ENCODE results near the gene COLGALT1.

COLGALT1 gene

GRCh38 chr19:17554968-17555479 lies 425 bp upstream of the COLGALT1 start:
- Histone ChIP-seq H3K9ac (ENCODE audit: low read length in 5 of 5) (peak overlapping the region in 2 of 5 donors; percentile 32 to 41), H3K27me3 (ENCODE audit: control insufficient read depth in 5 of 5, insufficient read depth in 4 of 5, low read length in 5 of 5) (no peaks in the 10 kb centered on the region), H3K4me3 (ENCODE audit: low read depth in 1 of 5, low read length in 5 of 5) (peak overlapping the region; percentile 47 to 94 (median 86)), H3K36me3 (ENCODE audit: control insufficient read depth in 5 of 5, insufficient read depth in 5 of 5, low read length in 5 of 5) (peaks cover 0 to 13% (median 11%) of the 10 kb centered on the region in 5 donors), H3K9me3 (ENCODE audit: control insufficient read depth in 5 of 5, low read length in 5 of 5) (no peaks in the 10 kb centered on the region), H3K27ac (ENCODE audit: low read depth, low read length) (peak overlapping the region; percentile 60), H3K4me1 (ENCODE audit: control insufficient read depth in 5 of 5, insufficient read depth in 5 of 5, low read length in 5 of 5) (peaks cover 10 to 61% (median 45%) of the 10 kb centered on the region in 5 donors)

GRCh38 chr19:17555929-17556813 lies 722 bp downstream of the COLGALT1 start:
- peaks cover 0 to 18% (median 16%) of the 10 kb centered on the region in 5 donors for H3K36me3 ChIP-seq (ENCODE audit: control insufficient read depth in 5 of 5, insufficient read depth in 5 of 5, low read length in 5 of 5)
- H3K4me1 ChIP-seq (ENCODE audit: control insufficient read depth in 5 of 5, insufficient read depth in 5 of 5, low read length in 5 of 5) = peaks cover 10 to 71% (median 51%) of the 10 kb centered on the region in 5 donors
- no peaks in the 10 kb centered on the region for H3K27me3 ChIP-seq (ENCODE audit: control insufficient read depth in 5 of 5, insufficient read depth in 4 of 5, low read length in 5 of 5)
- H3K27ac ChIP-seq (ENCODE audit: low read depth, low read length) = peak overlapping the region; percentile 84
- H3K9me3 ChIP-seq (ENCODE audit: control insufficient read depth in 5 of 5, low read length in 5 of 5) = no peaks in the 10 kb centered on the region
- peak overlapping the region; percentile 79 to 96 (median 92) for H3K4me3 ChIP-seq (ENCODE audit: low read depth in 1 of 5, low read length in 5 of 5)
- H3K9ac ChIP-seq (ENCODE audit: low read length in 5 of 5) = peak overlapping the region; percentile 66 to 93 (median 88)

- Histone ChIP-seq H3K4me1 (ENCODE audit: control insufficient read depth in 5 of 5, insufficient read depth in 5 of 5, low read length in 5 of 5) (peaks cover 10 to 71% (median 51%) of the 10 kb centered on the region in 5 donors), H3K4me3 (ENCODE audit: low read depth in 1 of 5, low read length in 5 of 5) (peak overlapping the region in 3 of 5 donors; percentile 86 to 94 (median 92)), H3K36me3 (ENCODE audit: control insufficient read depth in 5 of 5, insufficient read depth in 5 of 5, low read length in 5 of 5) (peaks cover 0 to 21% (median 16%) of the 10 kb centered on the region in 5 donors), H3K27me3 (ENCODE audit: control insufficient read depth in 5 of 5, insufficient read depth in 4 of 5, low read length in 5 of 5) (no peaks in the 10 kb centered on the region), H3K27ac (ENCODE audit: low read depth, low read length) (no peak overlapping the region), H3K9me3 (ENCODE audit: control insufficient read depth in 5 of 5, low read length in 5 of 5) (no peaks in the 10 kb centered on the region), H3K9ac (ENCODE audit: low read length in 5 of 5) (peak overlapping the region in 1 of 5 donors; percentile 93)
Measured at GRCh38 chr19:17556995-17557394, 1.5 kb downstream of the COLGALT1 start.

- no peak overlapping the region for H3K9ac ChIP-seq (ENCODE audit: low read length in 5 of 5)
- no peaks in the 10 kb centered on the region for H3K27me3 ChIP-seq (ENCODE audit: control insufficient read depth in 5 of 5, insufficient read depth in 4 of 5, low read length in 5 of 5)
- peak overlapping the region in 1 of 5 donors; percentile 92 for H3K4me3 ChIP-seq (ENCODE audit: low read depth in 1 of 5, low read length in 5 of 5)
- H3K27ac ChIP-seq (ENCODE audit: low read depth, low read length) = no peak overlapping the region
- peaks cover 0 to 26% (median 21%) of the 10 kb centered on the region in 5 donors for H3K36me3 ChIP-seq (ENCODE audit: control insufficient read depth in 5 of 5, insufficient read depth in 5 of 5, low read length in 5 of 5)
- peaks cover 10 to 72% (median 51%) of the 10 kb centered on the region in 5 donors for H3K4me1 ChIP-seq (ENCODE audit: control insufficient read depth in 5 of 5, insufficient read depth in 5 of 5, low read length in 5 of 5)
- no peaks in the 10 kb centered on the region for H3K9me3 ChIP-seq (ENCODE audit: control insufficient read depth in 5 of 5, low read length in 5 of 5)
Measured at GRCh38 chr19:17557466-17557865, 2.0 kb downstream of the COLGALT1 start.

- peaks cover 2 to 37% (median 35%) of the 10 kb centered on the region in 5 donors for H3K36me3 ChIP-seq (ENCODE audit: control insufficient read depth in 5 of 5, insufficient read depth in 5 of 5, low read length in 5 of 5)
- H3K27ac ChIP-seq (ENCODE audit: low read depth, low read length) = peak overlapping the region; percentile 69
- peaks cover under 1 to 58% (median 37%) of the 10 kb centered on the region in 5 donors for H3K4me1 ChIP-seq (ENCODE audit: control insufficient read depth in 5 of 5, insufficient read depth in 5 of 5, low read length in 5 of 5)
Measured at GRCh38 chr19:17560205-17560595, 4.8 kb downstream of the COLGALT1 start.

DNA sequence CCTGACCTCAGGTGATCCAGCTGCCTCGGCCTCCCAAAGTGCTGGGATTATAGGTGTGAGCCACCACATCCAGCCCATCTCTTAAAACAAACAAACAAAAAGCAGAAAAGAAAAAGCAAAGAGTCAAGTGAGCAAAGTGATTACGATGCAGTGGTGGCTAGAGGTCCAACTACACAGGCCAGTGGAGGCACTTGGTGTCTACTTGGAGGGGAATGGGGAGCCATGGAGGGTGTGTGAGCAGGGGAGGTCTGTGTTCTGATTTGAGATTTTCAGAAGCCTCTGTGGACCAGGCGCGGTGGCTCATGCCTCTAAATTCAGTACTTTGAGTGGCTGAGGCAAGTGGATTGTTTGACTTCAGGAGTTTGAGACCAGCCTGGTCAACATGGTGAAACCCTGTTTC lies 6.6 kb downstream of the COLGALT1 start:
- H3K4me3 ChIP-seq (ENCODE audit: low read depth in 1 of 5, low read length in 5 of 5) = no peak overlapping the region
- H3K9ac ChIP-seq (ENCODE audit: low read length in 5 of 5) = no peak overlapping the region
- no peak overlapping the region for H3K27ac ChIP-seq (ENCODE audit: low read depth, low read length)
- no peaks in the 10 kb centered on the region for H3K27me3 ChIP-seq (ENCODE audit: control insufficient read depth in 5 of 5, insufficient read depth in 4 of 5, low read length in 5 of 5)
- H3K9me3 ChIP-seq (ENCODE audit: control insufficient read depth in 5 of 5, low read length in 5 of 5) = no peaks in the 10 kb centered on the region
- peaks cover 0 to 46% (median 22%) of the 10 kb centered on the region in 5 donors for H3K4me1 ChIP-seq (ENCODE audit: control insufficient read depth in 5 of 5, insufficient read depth in 5 of 5, low read length in 5 of 5)
- peaks cover 2 to 54% (median 48%) of the 10 kb centered on the region in 5 donors for H3K36me3 ChIP-seq (ENCODE audit: control insufficient read depth in 5 of 5, insufficient read depth in 5 of 5, low read length in 5 of 5)

More at GRCh38 chr19:17560205-17560595, 4.8 kb downstream of the COLGALT1 start:
- no peaks in the 10 kb centered on the region for H3K27me3 ChIP-seq (ENCODE audit: control insufficient read depth in 5 of 5, insufficient read depth in 4 of 5, low read length in 5 of 5)
- peak overlapping the region in 2 of 5 donors; percentile 8 to 14 for H3K9ac ChIP-seq (ENCODE audit: low read length in 5 of 5)
- H3K9me3 ChIP-seq (ENCODE audit: control insufficient read depth in 5 of 5, low read length in 5 of 5) = no peaks in the 10 kb centered on the region
- no peak overlapping the region for H3K4me3 ChIP-seq (ENCODE audit: low read depth in 1 of 5, low read length in 5 of 5)

- Histone ChIP-seq H3K4me3 (ENCODE audit: low read depth in 1 of 5, low read length in 5 of 5) (no peak overlapping the region), H3K36me3 (ENCODE audit: control insufficient read depth in 5 of 5, insufficient read depth in 5 of 5, low read length in 5 of 5) (peaks cover 2 to 59% (median 52%) of the 10 kb centered on the region in 5 donors), H3K27me3 (ENCODE audit: control insufficient read depth in 5 of 5, insufficient read depth in 4 of 5, low read length in 5 of 5) (no peaks in the 10 kb centered on the region), H3K9me3 (ENCODE audit: control insufficient read depth in 5 of 5, low read length in 5 of 5) (no peaks in the 10 kb centered on the region), H3K4me1 (ENCODE audit: control insufficient read depth in 5 of 5, insufficient read depth in 5 of 5, low read length in 5 of 5) (peaks cover 0 to 41% (median 18%) of the 10 kb centered on the region in 5 donors), H3K27ac (ENCODE audit: low read depth, low read length) (no peak overlapping the region), H3K9ac (ENCODE audit: low read length in 5 of 5) (no peak overlapping the region)
Measured at GRCh38 chr19:17562561-17562960, 7.1 kb downstream of the COLGALT1 start.

GRCh38 chr19:17564781-17565180 lies 9.3 kb downstream of the COLGALT1 start:
- H3K27ac ChIP-seq (ENCODE audit: low read depth, low read length) = no peak overlapping the region
- H3K27me3 ChIP-seq (ENCODE audit: control insufficient read depth in 5 of 5, insufficient read depth in 4 of 5, low read length in 5 of 5) = no peaks in the 10 kb centered on the region
- peaks cover 0 to 30% (median 8%) of the 10 kb centered on the region in 5 donors for H3K4me1 ChIP-seq (ENCODE audit: control insufficient read depth in 5 of 5, insufficient read depth in 5 of 5, low read length in 5 of 5)
- no peak overlapping the region for H3K4me3 ChIP-seq (ENCODE audit: low read depth in 1 of 5, low read length in 5 of 5)
- no peak overlapping the region for H3K9ac ChIP-seq (ENCODE audit: low read length in 5 of 5)
- H3K9me3 ChIP-seq (ENCODE audit: control insufficient read depth in 5 of 5, low read length in 5 of 5) = no peaks in the 10 kb centered on the region
- H3K36me3 ChIP-seq (ENCODE audit: control insufficient read depth in 5 of 5, insufficient read depth in 5 of 5, low read length in 5 of 5) = peaks cover 5 to 71% (median 59%) of the 10 kb centered on the region in 5 donors

- no peaks in the 10 kb centered on the region for H3K27me3 ChIP-seq (ENCODE audit: control insufficient read depth in 5 of 5, insufficient read depth in 4 of 5, low read length in 5 of 5)
- H3K9me3 ChIP-seq (ENCODE audit: control insufficient read depth in 5 of 5, low read length in 5 of 5) = no peaks in the 10 kb centered on the region
- H3K27ac ChIP-seq (ENCODE audit: low read depth, low read length) = no peak overlapping the region
- H3K4me1 ChIP-seq (ENCODE audit: control insufficient read depth in 5 of 5, insufficient read depth in 5 of 5, low read length in 5 of 5) = peaks cover 0 to 22% (median 2%) of the 10 kb centered on the region in 5 donors
- H3K4me3 ChIP-seq (ENCODE audit: low read depth in 1 of 5, low read length in 5 of 5) = no peak overlapping the region
- H3K9ac ChIP-seq (ENCODE audit: low read length in 5 of 5) = peak overlapping the region in 1 of 5 donors; percentile 6
- H3K36me3 ChIP-seq (ENCODE audit: control insufficient read depth in 5 of 5, insufficient read depth in 5 of 5, low read length in 5 of 5) = peaks cover 5 to 71% (median 56%) of the 10 kb centered on the region in 5 donors
Measured at GRCh38 chr19:17565611-17566010, 10.2 kb downstream of the COLGALT1 start.

- Histone ChIP-seq H3K27me3 (ENCODE audit: control insufficient read depth in 5 of 5, insufficient read depth in 4 of 5, low read length in 5 of 5) (no peaks in the 10 kb centered on the region), H3K36me3 (ENCODE audit: control insufficient read depth in 5 of 5, insufficient read depth in 5 of 5, low read length in 5 of 5) (peaks cover 5 to 83% (median 64%) of the 10 kb centered on the region in 5 donors), H3K9me3 (ENCODE audit: control insufficient read depth in 5 of 5, low read length in 5 of 5) (no peaks in the 10 kb centered on the region), H3K27ac (ENCODE audit: low read depth, low read length) (no peak overlapping the region), H3K4me3 (ENCODE audit: low read depth in 1 of 5, low read length in 5 of 5) (no peak overlapping the region), H3K4me1 (ENCODE audit: control insufficient read depth in 5 of 5, insufficient read depth in 5 of 5, low read length in 5 of 5) (peaks cover 0 to 8% (median 2%) of the 10 kb centered on the region in 5 donors), H3K9ac (ENCODE audit: low read length in 5 of 5) (no peak overlapping the region)
Measured at GRCh38 chr19:17567940-17568339, 12.5 kb downstream of the COLGALT1 start.
